ENCODE results near the gene SNX33.
"Not testable (repeated sequence)": the region's sequence is repeated elsewhere in the genome, so short reads cannot be mapped to it uniquely, and the experiment has no call there.

SNX33 gene

DNA sequence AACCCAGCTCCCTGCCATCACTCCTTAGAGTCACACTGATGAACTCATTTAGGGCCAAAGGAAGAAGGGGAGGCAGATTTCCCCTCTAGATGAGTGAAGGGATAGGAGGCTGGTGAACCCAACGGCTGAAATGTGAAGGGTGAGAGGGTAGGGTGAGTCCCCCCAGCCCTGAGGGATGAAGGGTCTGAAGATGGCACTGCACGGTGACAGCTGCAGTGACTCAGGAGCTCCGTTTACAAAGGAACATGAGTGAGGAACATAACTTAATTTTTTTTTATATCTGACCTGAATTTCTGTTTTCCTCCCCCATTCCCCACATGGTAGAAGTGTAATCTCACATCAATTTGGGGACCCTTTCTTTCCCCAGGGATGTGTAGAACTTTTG lies 14.0 kb downstream of the SNX33 start:
- DNase-seq (ENCODE audit: low read depth in 3 of 3, low spot score in 1 of 3), result no peak

DNA sequence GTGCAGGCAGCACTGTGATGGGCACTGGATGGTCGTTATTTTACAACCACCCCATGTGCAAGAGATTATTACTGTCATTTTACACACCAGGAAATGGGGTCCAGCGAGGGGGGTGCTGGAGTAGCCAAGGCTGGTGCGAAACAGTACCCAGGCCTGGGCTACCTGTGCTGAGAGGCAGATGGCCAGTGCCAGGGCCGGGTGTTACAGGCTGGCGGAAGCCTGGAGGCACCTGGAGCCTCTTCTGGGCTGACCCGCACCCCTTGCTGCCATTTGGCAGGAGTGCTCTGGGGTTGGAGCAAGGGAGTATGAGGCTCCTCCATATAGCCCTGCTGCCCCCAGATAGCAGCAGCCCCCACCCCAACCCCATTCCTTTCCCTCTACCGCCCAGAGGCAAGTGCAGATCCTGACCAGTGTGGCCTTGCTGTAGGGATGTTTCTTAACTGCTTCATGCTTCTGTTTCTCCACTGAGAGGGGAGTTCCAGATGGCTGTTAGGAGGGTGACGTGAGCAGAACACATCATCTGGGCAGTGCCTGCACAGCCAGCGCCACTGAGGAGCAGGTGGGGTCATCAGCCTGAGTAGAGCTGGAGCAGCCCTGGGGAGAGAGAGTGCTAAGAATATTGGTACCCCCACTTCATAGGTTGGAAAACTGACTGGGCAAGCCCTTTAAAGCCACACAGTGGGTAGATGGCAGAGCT lies 15.3 kb downstream of the SNX33 start:
- no peak for DNase-seq (ENCODE audit: low read depth in 3 of 3, low spot score in 1 of 3)

DNA sequence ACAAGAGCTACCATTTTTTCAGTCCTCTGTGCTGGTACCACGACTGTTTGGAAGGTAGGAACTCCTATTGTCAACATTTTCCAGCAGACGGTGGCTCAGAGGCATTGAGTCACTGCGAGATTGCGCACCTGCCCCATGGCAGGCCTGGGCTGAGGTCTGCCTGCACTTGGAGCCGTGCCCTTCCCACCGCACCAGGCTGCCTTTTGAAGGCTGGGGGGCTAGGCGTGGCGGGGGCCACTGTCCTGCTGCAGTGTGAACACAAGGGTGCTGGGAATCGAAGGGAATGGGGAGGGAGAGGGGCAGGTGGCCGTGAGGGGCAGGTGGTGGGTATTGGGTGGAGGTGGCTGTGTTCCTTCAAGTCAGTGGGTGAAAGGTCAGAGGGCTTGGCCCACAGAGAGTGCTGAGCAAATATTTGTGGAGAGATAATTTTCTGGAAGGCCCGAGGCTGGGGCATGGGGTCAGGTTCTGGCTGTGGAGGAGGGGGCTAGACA lies 16.3 kb downstream of the SNX33 start:
- no peak for DNase-seq (ENCODE audit: low read depth in 3 of 3, low spot score in 1 of 3)

DNA sequence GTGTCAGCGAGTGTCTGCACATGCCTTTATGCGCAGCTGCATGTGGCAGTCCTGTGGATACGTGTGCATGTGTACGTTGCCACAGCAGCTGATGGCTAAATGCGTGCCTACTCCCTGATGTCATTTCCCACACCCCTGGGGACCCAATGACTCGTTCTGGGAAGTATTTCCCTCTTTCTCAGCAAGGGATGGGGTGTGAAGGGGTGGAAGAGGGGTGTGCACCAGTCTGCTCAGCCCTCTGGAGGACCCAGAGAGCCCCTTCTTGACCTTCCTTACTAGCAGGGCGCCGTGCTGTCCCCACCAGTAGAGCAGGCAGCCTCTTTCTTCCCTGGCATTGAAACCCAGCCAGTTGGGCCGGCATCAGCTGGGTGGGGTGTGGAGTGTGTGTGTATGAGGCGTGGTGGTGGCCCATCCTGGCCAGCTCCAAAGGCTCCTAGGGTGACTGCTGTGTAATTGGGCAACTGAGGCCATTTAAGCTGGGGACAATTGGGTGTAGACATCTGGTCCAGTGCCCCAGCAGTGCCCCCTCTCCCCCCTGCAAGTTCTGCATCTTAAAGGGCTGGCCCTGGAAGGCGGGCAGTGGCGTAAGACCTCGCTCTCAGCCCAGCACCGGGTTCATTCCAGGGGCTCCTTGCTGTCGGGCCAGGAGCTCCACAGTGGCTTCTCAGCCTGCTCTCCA lies 19.2 kb downstream of the SNX33 start:
- DNase-seq (ENCODE audit: low read depth in 3 of 3, low spot score in 1 of 3), result no peak

DNA sequence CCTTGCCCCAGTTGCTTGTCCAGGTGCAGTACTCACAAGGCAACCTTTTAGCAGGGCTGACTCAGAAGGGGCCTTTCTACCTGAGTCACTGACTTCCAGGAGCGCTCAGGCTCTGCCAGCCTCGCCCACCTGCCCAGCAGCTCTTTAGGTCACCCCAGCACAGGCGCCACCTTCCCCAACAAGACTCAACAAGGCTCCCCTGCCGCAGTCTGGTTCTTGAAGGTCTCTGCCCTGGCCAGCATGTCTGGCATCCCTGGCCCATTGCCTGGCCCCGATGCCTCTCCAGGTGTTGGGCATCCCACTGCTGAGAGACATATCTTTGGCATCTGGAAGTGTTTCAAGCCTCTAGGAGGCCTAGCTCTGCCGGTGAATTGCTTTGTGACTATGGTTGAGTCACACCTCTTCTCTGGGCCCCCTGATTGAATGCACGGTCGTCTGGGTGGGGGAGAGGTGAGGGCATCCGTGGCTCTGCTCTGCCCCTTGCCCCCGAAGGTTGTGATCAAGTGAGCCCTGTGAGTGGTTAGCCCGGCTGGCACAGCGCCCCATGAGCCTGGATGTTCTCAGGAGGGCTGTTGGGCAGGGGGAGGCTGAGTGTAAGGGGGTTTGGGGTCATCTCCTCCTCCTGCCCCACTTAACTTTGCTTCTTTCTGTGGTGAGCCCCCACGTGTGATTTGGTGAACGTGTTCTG lies 21.6 kb downstream of the SNX33 start:
- no peak for DNase-seq (ENCODE audit: low read depth in 3 of 3, low spot score in 1 of 3)

DNA sequence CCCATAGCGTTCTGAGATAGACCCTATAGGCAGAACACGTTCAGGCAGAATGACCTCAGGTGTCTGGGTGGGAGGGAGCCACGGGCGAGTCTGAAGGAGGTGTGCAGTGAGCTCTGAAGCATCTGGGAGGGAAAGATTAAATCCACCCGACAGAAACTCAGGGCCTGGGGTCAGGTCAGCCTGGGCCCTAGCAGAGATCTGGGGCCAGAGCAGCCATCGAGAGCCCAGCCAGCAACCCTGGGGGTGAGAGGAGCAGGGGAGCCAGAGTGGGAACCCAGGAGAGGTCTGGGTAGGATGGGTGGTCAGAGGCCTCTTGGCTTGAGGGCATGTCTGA lies 22.1 kb downstream of the SNX33 start:
- DNase-seq (ENCODE audit: low read depth in 3 of 3, low spot score in 1 of 3), result no peak

DNA sequence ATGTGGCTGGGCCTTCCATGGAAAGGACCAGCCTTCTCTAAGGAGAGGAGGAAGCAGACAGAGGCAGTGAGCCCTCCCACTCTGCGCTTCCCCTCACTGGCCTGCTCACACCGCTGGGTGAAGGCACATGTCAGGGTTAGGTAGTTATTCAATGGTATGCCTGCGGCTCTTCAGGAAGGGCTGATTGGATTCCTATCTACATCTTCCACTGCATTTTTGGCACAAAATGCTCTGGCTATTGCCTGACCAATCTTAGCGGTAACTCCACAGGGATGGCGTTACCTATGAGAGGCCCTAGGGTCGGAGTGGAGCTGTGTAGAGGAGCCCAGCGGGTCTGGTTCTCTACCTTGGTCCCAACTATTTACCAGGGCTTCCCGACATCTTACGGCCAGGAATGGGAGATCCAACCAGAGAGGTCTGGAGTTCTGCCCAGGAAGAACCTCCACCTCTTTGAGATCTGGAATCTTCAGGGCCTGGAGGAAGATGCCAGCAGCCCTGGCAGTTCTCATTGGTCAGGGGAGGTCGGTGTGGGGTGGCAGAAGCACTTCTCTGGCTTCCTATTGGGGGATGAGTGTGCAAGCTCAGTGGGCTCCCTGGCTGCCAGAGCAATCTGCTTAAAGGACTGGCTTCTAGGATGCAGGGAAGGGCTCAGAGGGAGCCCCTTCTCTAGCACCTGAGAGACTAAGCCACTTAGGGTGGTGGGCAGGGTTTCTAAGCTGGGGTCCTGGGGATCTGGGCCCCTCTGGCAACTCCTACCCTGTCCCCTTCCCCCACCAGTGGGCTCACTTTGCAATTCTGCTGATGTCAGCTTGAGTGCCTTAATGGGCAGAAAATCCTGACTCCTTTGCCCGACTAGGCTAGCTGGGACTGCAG lies 24.3 kb downstream of the SNX33 start:
- DNase-seq (ENCODE audit: low read depth in 3 of 3, low spot score in 1 of 3), result no peak

DNA sequence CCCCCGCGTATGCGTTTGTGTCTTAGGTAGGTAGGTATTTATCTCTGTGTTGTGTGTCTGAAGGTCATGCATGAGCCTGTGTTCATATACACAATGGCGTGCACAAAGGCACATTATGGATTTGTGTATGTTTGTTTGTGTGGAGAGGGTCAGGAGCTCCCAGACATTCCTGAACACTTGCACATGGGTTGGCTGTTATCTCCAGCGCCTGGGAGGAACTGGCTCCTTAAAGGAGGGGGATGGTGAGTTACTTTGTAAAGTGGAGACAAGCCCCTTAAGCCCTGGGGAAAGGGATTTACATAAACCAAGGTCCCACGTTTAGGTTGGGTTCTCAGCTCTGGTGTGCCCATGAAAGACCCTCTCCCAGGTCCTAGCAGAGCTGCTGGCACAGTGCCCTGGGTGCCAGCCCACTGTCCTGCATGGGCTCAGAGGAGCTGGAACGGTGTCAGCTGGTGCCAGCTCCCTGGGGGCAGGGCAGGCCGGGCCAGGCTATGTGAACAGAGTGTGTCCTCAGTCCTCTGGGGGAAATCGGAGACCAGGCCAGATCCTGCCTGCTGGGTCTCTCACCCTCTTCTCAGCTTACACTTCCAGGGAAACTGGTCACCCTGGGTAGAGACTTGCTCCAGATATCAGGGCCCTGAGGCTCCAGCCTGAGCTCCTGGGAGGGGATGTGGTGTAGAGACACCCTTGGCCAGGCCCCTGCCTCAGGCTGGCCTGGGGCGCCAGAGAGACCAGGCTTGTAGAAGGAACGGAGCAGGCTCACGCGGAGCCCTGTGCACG lies 25.1 kb downstream of the SNX33 start:
- no peak for DNase-seq (ENCODE audit: low read depth in 3 of 3, low spot score in 1 of 3)

DNA sequence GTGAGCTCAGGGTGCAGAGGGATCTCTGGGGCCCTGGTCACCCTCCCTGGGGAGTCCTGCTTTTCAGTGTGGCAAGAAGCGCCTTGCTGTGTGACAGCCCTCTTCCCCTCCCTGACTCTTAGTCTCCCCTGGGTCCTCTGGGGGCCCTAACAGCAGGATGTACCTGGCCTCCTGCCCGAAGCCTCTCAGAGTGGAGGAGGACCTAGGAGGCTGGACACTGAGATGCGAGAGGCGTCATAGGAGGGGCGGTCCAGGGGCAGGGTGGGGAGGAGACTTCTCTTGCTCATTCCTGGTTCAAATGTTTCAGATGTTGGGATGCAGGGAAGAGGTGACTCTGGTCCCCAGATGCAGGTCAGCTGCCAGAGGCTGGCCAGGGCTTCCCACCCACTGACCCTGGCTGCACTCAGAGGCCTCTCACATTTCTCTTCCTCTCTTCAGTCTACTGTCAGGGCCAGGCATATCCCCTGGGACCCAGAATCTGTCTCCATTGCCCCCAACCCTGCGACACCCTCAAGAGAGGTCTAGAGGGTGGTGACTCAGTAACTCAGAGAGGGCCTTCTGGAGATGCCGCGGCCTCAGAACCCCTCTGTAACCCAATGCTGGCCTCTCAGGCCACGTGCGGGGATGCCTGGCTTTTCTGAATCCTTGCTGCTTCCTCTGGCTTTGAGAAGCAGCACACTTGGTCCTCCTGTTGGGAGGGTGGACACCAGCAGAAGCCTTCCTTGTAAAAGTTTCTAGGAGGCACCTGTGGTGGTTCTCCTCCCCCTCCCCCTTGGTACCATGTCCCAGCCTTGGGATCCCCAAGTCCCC lies 25.9 kb downstream of the SNX33 start:
- no peak for DNase-seq (ENCODE audit: low read depth in 3 of 3, low spot score in 1 of 3)

DNA sequence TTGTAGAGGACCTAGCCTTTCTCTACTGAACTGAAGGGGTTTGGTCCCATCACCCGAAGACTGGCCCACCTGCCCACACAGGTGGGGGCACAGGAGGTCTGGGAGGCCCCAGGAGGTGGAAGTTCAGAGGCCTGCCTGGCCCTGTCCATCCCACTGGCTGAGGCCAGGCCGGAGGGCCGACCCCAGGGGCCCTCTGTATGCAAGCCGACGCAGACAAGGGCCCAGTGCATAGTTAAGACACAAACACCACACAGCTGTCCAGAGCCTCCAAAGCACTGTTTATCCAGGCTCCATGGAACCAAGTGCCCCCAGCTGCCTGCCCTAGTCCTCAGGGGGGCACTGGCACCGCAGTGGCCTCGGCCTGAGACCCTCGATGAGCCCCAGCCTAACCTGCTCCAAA lies 26.7 kb downstream of the SNX33 start:
- no peak for DNase-seq (ENCODE audit: low read depth in 3 of 3, low spot score in 1 of 3)

DNA sequence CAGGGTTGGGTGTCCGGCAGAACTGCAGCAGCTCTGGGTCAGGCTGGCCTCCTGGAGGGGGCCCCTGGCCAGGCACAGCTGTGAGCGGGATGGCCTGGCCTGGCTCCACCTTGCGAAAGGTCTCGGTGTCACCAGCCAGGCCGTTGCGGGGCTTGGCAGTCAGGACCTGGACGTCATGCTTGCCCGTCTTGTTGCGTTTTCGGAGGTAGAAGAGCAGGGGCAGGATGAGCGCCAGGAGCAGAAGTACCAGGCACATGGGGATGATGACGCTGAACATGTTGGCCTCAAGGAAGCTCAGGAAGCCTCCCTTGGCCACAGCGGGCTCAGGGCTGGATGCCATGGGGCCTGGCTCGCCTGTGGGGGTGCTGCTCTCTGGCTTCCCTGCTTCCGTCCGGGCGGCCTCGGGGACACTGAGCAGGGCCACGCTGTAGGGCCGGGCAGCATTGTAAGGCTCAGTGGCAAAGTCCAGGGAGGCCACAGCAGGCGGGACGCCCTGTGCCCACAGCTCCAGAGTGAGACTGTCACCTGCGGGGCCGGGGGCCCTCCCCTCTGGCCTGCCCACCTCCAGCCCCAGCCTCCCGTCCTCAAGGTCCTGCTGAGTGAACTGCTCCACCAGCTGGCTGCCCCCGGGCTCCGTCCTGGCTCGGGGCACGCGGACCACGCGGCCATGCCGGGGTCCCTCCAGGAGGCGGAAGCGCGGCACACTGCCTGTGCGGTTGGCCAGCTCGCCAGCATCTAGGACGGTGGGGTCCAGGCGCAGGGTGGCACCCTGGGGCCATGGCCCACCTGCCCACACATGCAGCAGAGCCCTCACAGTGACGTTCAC lies 28.1 kb downstream of the SNX33 start:
- DNase-seq (ENCODE audit: low read depth in 3 of 3, low spot score in 1 of 3), result no peak

DNA sequence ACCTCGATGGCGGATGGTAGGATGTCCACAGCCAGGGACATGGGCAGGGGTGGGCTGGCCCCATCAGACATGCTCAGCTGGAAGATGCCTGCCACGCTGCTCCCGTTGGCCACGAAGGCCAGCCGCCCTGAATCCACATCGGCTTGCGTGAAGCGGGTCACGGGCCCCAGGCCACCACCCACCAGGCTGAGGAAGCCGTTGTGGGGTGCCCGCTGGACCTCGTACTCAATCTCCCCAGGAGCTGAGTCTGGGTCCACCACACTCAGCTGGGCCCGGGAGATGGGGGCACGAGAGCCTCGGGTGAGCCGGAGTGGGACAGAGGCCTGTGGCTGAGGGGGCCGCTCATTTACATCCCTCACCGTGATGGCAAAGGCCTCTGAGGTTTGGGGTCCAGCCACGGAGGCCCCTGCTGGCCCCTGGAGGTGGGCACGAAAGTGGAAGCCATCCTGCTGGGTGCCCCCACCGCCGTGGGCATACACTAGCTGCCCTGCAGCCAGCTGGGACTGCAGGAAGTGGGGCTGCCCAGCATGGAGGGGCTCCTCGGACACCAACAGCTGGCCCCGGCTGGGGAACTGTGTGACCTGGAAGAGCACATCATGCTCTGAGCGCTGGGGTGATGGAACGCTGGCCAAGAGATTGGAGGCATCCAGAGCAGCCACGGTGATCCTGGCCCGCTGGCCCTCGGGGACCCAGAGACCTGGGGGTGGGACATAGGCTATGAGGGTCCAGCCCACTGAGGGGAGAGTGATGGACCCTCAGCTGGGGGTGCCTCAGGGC lies 29.2 kb downstream of the SNX33 start:
- no peak for DNase-seq (ENCODE audit: low read depth in 3 of 3, low spot score in 1 of 3)

DNA sequence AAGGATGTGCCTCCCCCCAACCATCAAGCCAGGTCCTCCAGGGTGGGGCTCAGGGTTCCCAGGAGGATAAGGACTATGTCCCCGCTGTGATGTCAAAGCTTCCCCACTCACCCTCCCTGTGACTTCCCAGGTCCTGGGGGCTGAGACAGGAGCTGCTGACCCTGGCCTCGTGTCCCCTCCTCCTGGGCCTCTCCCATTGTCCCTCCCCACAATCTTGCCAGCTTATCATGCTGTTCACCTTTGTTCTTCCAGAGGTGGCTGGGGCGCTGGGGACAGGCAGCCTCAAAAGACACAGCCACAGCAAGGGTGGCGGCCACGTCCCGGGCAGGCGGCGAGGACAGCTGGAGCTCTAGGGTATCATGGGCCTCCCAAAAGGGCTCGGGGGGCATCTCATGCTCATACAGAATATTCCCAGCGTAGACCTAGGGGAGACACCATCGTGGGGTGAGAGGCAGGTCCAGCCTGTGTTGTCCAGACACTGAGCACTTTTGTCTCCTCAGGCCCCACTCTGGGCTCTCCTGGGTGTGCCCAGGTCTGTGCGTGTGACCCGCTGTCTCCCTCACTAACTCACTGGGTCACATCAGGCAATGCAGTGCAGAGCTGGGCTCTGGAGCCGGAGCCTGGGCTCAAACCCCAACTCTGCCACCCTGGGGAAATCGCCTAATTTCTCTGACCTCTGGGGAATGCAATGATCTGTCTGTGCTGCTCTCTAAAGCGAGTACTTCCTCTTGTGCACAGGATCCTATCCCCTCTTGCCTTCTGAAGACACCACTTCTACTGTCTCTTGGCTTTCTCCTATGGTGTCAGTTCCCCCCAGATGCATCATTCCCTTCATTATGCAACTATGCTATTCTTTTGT lies 30.0 kb downstream of the SNX33 start:
- no peak for DNase-seq (ENCODE audit: low read depth in 3 of 3, low spot score in 1 of 3)

DNA sequence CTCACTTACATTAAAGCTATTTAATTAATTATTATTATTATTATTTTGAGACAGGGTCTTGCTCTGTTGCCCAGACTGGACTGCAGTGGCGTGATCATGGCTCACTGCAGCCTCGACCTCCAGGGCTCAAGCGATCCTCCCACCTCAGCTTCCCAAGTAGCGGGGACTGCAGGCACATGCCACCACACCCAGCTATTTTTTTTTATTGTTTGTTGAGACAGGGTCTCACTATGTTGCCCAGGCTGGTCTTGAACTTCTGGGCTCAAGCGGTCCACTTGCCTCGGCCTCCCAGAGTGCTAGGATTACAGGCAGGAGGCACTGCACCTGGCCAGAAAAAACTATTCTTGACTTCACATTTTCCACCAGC lies 30.6 kb downstream of the SNX33 start:
- not testable (repeated sequence) for DNase-seq (ENCODE audit: low read depth in 3 of 3, low spot score in 1 of 3)

DNA sequence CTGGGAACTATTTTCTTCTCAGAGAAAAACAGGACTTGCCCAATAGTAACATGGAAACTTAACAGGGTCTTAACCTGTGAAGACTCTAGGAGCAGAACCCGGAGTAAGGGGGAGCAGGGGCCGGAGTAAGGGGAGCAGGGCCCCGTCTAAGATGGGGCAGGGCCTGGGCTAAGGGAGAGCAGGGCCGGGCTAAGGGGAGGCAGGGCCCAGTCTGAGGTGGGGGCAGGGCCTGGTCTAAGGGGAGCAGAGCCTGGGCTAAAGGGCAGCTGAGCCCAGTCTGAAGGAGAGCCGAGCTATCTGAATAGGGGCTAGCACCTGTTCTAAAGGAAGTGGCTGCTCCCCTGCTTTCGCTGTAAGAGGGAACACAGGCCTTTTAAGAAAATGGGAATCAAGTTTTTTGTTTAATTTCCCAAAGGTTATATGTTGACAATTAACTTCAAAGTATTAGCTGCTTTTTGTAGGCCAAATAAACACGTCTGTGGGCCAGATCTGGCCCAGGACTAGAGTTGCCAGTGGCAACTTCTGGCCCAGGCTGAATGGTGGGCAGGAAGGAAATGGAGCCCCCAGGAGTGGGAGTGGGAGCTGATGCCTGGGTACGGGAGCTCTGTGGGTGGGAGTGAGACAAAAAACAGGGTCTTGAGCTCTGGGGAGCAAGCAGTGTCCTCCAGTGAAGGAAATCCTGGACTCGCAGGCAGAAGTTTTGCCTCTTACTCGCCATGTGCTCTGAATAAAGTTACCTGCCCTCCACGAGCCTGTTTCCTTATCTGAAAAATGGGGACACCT lies 32.5 kb downstream of the SNX33 start:
- no peak for DNase-seq (ENCODE audit: low read depth in 3 of 3, low spot score in 1 of 3)
